Tibial nerve (tissue), 4 donors: Measurements from ENCODE around the gene LDAF1.

Experiments used
- EP300 ChIP-seq, 2 donors: sonication (generic); formaldehyde crosslinking; IDR thresholded peaks; one replicate each; pipeline ENCODE4 v1.6.1; 2017; ENCODE audit warnings: antibody characterized with exemption in 2 of 2, mild to moderate bottlenecking in 1 of 2
- POLR2A ChIP-seq, 2 donors: fragments of 450-650 bp; IDR thresholded peaks; one replicate each; pipeline ENCODE4 v1.6.1; 2017; ENCODE audit warnings: antibody characterized with exemption in 2 of 2, mild to moderate bottlenecking in 2 of 2, moderate library complexity in 2 of 2
- TF ChIP-seq, protein P1 (sequence below), 5 experiments: fragments of 200-600 bp in 3 of 5; fragments of 450-650 bp in 2 of 5; sonication (generic) in 3 of 5; IDR thresholded peaks; one replicate each; pipeline ENCODE4 v1.5.1; 2016 to 2019; ENCODE audit warnings: antibody characterized with exemption in 5 of 5, mild to moderate bottlenecking in 3 of 5, moderate library complexity in 2 of 5

DNA sequence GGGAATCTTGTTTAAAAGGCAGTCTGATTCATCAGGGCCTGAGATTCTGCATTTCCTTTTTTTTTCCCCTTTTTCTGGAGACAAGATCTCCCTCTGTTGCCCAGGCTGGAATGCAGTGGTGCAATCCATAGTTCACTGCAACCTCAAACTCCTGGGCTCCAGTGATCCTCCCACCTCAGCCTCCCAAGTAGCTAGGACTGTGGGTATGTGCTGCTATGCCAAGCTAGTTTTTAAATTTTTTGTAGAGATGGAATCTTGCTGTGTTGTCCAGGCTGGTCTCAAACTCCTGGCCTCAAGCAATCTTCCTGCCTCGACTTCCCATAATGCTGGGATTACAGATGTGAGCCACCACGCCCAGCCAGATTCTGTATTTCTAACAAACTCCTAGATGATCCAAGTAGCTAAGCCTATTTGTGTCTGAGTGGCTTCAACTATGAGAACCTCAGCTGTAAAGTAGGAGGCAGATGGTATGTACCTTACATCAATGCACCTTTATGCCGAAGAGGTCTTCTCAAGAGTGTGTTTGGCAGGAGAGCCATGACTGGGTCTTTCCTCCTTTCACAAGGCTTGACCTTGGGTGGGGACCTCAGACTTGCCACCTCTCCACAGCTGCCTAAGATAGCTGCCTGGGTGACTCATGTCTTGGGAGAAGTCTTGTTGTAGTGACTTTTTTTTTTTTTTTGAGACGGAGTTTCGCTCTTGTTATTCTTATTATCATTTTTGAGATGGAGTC lies 10.9 kb downstream of the LDAF1 start:
- TF ChIP-seq, protein P1, sequence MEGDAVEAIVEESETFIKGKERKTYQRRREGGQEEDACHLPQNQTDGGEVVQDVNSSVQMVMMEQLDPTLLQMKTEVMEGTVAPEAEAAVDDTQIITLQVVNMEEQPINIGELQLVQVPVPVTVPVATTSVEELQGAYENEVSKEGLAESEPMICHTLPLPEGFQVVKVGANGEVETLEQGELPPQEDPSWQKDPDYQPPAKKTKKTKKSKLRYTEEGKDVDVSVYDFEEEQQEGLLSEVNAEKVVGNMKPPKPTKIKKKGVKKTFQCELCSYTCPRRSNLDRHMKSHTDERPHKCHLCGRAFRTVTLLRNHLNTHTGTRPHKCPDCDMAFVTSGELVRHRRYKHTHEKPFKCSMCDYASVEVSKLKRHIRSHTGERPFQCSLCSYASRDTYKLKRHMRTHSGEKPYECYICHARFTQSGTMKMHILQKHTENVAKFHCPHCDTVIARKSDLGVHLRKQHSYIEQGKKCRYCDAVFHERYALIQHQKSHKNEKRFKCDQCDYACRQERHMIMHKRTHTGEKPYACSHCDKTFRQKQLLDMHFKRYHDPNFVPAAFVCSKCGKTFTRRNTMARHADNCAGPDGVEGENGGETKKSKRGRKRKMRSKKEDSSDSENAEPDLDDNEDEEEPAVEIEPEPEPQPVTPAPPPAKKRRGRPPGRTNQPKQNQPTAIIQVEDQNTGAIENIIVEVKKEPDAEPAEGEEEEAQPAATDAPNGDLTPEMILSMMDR (IDR thresholded peaks at IDR 0.05) = no peak
- no peak for TF ChIP-seq POLR2A (IDR thresholded peaks at IDR 0.05)
- no peak for TF ChIP-seq EP300 (IDR thresholded peaks at IDR 0.05)
